Activated CD4-positive, alpha-beta T cell treated with anti-CD3 and anti-CD28 coated beads for 48 hours (primary cell): ENCODE measurements around the gene NARF.
"Not testable (repeated sequence)": the region's sequence is repeated elsewhere in the genome, so short reads cannot be mapped to it uniquely, and the experiment has no call there.

ENCODE experiments used
- DNase-seq: peaks from one replicate; pipeline ENCODE4 v3.0.0-alpha.2; 2020

NARF gene

GRCh38 chr17:82449131-82449882 is 9.2 kb upstream of the NARF start:
- DNase-seq, result peak; percentile 77

DNA sequence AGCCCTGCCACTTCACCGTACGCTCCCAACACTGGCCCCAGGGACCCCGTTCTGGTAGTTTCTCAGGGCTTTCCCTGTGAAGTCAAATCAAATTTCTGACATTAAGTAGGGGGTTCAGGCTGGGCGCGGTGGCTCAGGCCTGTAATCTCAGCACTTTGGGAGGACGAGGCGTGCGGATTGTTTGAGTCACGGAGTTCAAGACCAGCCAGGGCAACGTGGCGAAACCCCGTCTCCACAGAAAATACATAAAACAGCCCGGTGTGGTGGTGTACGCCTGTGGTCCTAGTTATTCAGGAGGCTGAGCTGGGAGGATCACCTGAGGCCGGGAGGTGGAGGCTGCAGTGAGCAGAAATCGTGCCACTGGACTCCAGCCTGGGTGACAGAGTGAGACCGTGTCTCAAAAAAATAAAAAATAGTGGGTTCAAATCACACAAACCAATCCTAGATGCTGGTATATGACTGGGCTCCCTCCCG is 8.6 kb upstream of the NARF start:
- peak; percentile 69 for DNase-seq

DNA sequence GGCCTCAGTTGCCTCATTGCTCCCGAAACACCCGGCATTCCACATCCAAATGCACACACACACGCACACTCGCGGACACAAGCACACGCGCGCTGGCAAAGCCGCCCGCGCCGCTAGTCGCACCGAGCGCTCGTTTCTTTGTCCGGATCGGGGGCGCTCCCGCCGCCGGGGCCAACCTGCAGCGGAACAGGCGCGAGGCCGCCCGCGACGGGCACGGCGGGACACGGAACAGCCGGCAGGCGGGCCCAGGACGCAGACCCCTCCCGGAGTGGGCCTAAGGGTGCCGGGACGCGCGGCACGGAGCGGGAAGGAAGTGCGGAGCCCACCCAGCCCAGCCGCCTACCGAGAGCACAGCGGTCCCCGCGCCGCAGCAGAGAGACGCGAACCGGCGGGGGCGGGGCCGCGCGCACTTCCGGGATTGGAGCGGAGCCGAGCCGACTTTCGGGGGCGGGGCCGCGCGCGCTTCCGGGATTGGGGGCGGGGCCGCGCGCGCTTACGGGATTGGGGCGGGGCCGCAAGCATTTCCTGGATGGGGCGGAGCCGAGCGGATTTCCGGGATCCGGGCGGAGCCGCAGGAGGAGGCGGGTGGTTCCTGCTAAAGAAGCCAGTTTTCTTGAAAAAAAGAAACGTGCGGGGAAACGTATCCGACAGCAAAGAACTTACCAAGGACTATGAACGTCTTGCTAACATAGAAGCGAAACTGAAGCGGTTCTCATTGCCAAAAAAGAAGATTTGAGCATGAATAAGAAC is 8.0 kb upstream of the NARF start, which contains the start of gene CYBC1:
Gene CYBC1, minus strand, starts transcription at position 396 of the 750 bp plus-strand sequence. CDS start 1,498 bp downstream, outside the sequence.
- peak; percentile 97 for DNase-seq

GRCh38 chr17:82452162-82452561 is 6.4 kb upstream of the NARF start:
- DNase-seq, result no peak

- DNase-seq, result not testable (repeated sequence)
Observed at GRCh38 chr17:82453151-82453550, 5.4 kb upstream of the NARF start.

DNA sequence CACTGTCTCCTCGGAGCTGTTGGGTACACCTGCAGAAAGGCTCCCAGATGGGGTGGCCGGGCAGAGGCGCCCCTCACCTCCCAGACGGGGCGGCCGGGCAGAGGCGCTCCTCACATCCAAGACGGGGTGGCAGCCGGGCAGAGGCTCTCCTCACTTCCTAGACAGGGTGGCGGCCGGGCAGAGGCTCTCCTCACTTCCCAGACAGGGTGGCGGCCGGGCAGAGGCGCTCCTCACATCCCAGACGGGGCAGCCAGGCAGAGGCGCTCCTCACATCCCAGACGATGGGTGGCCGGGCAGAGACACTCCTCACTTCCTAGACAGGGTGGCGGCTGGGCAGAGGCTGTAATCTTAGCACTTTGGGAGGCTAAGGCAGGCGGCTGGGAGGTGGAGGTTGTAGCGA is 4.8 kb upstream of the NARF start:
- DNase-seq, result not testable (repeated sequence)

DNA sequence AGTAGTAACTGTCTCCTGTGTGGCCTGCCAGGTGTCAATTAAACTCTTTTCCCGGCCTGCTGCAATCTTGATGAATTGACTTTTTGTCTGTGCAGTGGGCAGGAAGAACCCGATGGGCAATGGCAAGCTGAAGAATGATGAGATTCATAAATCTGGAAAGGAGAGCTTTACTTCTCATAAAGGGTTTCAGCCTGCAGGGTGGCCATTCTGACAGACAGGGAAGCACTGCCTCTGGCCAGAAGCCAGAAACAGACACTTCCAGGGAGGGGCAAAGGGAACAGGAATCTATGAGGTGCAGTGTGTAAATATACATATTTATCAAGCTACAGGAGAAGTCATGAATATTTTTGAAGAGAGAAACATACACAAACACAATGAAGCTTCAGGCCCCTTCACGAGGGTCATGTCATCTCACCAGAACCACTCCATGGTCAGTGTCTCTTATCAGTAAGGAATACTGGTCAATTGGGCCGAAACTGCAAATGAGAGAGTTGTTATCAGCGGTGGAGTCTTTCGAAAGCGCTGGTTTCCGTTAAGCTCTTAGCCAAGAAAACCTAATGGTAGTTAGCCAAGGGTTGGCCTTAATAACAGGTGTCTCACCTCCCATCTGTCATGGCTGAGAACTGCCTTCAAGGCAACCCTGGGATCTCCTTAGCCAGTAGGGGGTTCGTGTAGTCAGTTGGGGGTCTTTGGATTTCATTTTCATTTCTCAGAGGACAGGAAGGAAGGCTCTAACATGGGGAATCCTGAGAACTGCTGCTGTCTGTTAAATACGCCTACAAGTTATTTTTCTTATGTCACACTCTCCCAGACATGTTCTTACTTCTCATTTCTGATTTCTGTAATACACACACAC is 1.2 kb upstream of the NARF start:
- DNase-seq, result no peak

DNA sequence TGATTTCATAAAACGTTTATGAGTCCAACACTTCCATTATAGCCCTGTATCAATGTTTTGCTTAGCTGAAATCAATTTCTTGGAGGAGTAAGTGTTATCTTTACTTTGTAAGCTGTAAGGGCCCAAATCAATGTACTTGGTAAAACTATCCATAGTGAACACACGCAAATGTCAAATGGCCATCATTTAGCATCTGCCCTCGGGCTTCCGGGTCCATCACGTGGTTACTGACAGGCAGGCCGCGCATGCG is 687 bp upstream of the NARF start:
- DNase-seq, result no peak

DNA sequence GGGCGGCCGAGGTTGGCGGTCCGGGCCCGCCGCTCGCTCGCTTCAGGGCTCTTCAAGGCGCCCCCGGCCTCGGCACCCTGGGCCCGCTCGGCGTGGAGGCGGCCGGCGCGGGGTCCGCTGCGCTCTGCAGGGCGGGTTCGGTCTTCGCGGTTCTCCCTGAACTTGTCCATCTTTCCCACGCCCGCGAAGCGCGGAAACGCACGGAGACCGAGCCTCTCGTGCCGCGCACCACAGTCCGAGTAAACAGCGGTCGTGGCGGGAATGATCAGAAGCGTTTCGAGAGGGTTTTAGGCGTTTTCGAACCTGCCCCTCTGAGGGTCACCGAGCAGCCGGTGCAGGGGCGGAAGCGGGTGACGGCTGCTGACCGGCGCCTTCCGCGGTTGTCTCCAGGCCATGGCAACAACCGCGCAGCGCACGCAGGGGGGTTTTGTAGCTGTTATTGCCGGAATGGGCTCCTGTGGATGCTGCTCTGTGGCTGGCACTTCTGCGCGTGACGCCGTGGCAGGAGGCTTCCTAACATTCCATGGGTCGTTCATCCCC is 414 bp downstream of the NARF start:
- no peak for DNase-seq

- not testable (repeated sequence) for DNase-seq
Observed at GRCh38 chr17:82459936-82460335, 1.4 kb downstream of the NARF start.

- no peak for DNase-seq
Observed at GRCh38 chr17:82461827-82462524, 3.4 kb downstream of the NARF start.

GRCh38 chr17:82463391-82463790 is 4.8 kb downstream of the NARF start:
- no peak for DNase-seq

GRCh38 chr17:82463925-82464566 is 5.5 kb downstream of the NARF start:
- DNase-seq, result no peak

GRCh38 chr17:82464567-82464929 is 6.0 kb downstream of the NARF start:
- no peak for DNase-seq

- DNase-seq, result peak; percentile 37
Observed at GRCh38 chr17:82465023-82465603, 6.6 kb downstream of the NARF start.

- no peak for DNase-seq
Observed at GRCh38 chr17:82468692-82469091, 10.2 kb downstream of the NARF start.

DNA sequence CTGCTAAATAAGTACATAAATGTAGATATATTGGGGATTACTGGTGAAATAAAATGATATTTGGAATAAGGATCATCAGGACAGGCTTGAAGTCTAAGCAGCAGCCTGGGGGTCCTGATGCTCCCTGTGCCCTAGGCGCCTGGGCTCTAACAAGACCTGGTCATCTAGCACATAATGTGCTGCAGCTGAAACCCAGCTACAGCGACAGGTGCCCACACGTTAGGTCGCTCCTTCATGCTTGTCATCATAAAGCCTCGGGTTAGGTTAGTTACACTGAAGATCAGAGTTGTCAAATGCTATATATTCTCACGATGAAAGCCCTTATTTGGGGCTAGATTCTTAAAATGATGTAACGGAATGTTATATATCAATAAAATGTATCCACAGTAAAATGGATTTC is 11.5 kb downstream of the NARF start:
- no peak for DNase-seq

DNA sequence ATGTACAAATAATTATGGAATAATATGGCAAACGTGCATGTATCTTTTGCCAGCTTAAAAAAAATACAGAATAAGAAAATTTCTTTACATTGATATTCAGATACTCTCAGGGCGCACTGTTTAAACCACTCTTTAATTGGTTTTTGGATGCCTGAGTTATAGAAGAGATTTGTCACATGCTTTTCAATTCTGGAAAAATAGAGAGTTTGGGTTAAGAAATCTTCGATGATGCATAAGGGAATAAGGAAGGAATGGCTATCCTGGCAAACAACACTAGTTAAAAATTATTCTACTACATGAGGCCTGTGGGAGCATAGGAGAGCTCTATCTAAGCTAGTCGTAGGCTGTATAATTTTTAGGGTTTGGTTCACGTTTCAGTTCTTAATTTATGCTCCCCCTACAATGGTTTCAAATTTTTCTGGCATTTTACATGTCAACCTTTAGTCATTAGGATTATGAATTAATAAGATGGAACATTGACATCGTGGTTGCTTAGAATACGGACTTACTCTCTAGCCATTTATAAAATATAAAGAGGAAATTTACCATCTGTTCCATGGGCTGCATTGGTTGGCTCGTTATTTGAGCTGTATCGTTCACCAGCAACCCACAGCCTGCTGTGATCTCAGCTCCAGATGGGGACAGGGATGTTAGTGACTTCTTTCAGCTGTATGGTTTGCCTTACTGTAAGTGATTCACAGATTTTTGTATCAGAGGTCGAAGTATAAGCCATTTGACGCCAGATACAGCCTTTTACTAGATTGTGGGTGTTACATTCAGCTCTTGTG is 15.9 kb downstream of the NARF start:
- no peak for DNase-seq

DNA sequence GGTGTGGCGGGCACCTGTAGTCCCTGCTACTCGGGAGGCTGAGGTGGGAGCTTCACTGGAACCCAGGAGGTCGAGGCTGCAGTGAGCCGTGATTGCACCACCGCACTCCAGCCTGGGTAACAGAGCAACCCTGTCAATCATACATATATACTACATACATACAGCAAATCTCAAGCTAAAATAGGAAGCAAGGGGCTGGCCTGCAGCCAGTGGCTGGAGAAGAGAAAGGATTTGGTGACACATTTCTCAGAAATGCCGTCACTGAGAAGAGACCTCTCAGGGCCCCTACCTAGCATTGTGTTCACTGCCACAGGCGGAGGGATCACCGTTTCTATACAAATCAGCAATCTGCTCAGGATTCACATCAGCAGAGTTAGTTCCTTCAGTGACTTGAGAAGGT is 16.9 kb downstream of the NARF start:
- no peak for DNase-seq

GRCh38 chr17:82477934-82478333 is 19.4 kb downstream of the NARF start:
- DNase-seq, result no peak

GRCh38 chr17:82479602-82480001 is 21.1 kb downstream of the NARF start:
- DNase-seq, result no peak
